ENCODE data around the gene NUDC. TPM values are rescaled to one million over a fixed set of nuclear protein-coding genes. Genes with fewer than 3 reads are reported as not detected.

Gene NUDC
- polyA plus RNA-seq, 1 experiment: 54.1 TPM

GRCh38 chr1:26882696-26883463 lies 38.7 kb upstream of the NUDC start:
- TF ChIP-seq CTCF (IDR thresholded peaks at IDR 0.05; ENCODE audit: low read depth, low read length): no peak
- ChIA-PET POLR2A (no interaction called here), CTCF (interaction anchor here (0.9 kb wide), 1 partner anchor 93 kb away, joined by 3 read pairs; no protein-coding TSS in a partner anchor)
- no peak overlapping the region for H3K27ac ChIP-seq (ENCODE audit: low read depth, low read length)
- H3K9me3 ChIP-seq (ENCODE audit: control insufficient read depth, insufficient read depth, low read length): no peaks in the 10 kb centered on the region
- H3K27me3 ChIP-seq (ENCODE audit: control insufficient read depth, insufficient read depth, low read length): no peaks in the 10 kb centered on the region
- DNase-seq (ENCODE audit: low read depth, low spot score): no peak
- no peak overlapping the region for H3K4me3 ChIP-seq (ENCODE audit: low read depth, low read length)

GRCh38 chr1:26887125-26887524 lies 34.4 kb upstream of the NUDC start:
- POLR2A ChIA-PET: interaction anchor here (1.0 kb wide), 1 partner anchor 22 kb away, joined by 6 read pairs; no protein-coding TSS in a partner anchor
- CTCF ChIA-PET: interaction anchor here (0.6 to 2.5 kb wide), 12 partner anchors 8 to 1415 kb away, joined by 3 to 13 read pairs (median 3); no protein-coding TSS in a partner anchor
- H3K9me3 ChIP-seq (ENCODE audit: control insufficient read depth, insufficient read depth, low read length): peaks cover 3% of the 10 kb centered on the region; the same call in 1 of the 2 replicates
- H3K27me3 ChIP-seq (ENCODE audit: control insufficient read depth, insufficient read depth, low read length): no peaks in the 10 kb centered on the region
- H3K27ac ChIP-seq (ENCODE audit: low read depth, low read length): no peak overlapping the region
- H3K4me3 ChIP-seq (ENCODE audit: low read depth, low read length): no peak overlapping the region
- no peak for DNase-seq (ENCODE audit: low read depth, low spot score)
- TF ChIP-seq CTCF (IDR thresholded peaks at IDR 0.05; ENCODE audit: low read depth, low read length): peak; percentile 58

GRCh38 chr1:26888231-26888630 lies 33.3 kb upstream of the NUDC start:
- no peak for DNase-seq (ENCODE audit: low read depth, low spot score)
- ChIA-PET POLR2A (interaction anchor here (1.1 kb wide), 1 partner anchor 12 kb away, joined by 7 read pairs; the partner anchor contains the start of gene GPATCH3), CTCF (interaction anchor here (0.6 to 2.5 kb wide), 3 partner anchors 140 to 286 kb away, joined by 3 to 13 read pairs (median 5); no protein-coding TSS in a partner anchor)
- no peak overlapping the region for H3K27ac ChIP-seq (ENCODE audit: low read depth, low read length)
- no peaks in the 10 kb centered on the region for H3K27me3 ChIP-seq (ENCODE audit: control insufficient read depth, insufficient read depth, low read length)
- no peak for TF ChIP-seq CTCF (IDR thresholded peaks at IDR 0.05; ENCODE audit: low read depth, low read length)
- H3K4me3 ChIP-seq (ENCODE audit: low read depth, low read length): no peak overlapping the region
- H3K9me3 ChIP-seq (ENCODE audit: control insufficient read depth, insufficient read depth, low read length): peaks cover 3% of the 10 kb centered on the region; the same call in 1 of the 2 replicates

- peaks cover 3% of the 10 kb centered on the region; the same call in 1 of the 2 replicates for H3K9me3 ChIP-seq (ENCODE audit: control insufficient read depth, insufficient read depth, low read length)
- TF ChIP-seq CTCF (IDR thresholded peaks at IDR 0.05; ENCODE audit: low read depth, low read length): no peak
- no peaks in the 10 kb centered on the region for H3K27me3 ChIP-seq (ENCODE audit: control insufficient read depth, insufficient read depth, low read length)
- DNase-seq (ENCODE audit: low read depth, low spot score): no peak
- CTCF ChIA-PET: interaction anchor here (0.8 to 0.9 kb wide), 2 partner anchors 9 kb away, joined by 3 read pairs; no protein-coding TSS in a partner anchor
- H3K27ac ChIP-seq (ENCODE audit: low read depth, low read length): peak within 1 kb of the TSS; percentile 80
- POLR2A ChIA-PET: interaction anchor here (0.6 to 2.3 kb wide), 14 partner anchors 8 to 312 kb away, joined by 3 to 24 read pairs (median 4); partner anchors contain the start of gene GPATCH3
- H3K4me3 ChIP-seq (ENCODE audit: low read depth, low read length): peak within 1 kb of the TSS; percentile 98
These were observed 31.7 kb upstream of the NUDC start, which contains the start of gene GPN2 for GRCh38 chr1:26889551-26890466. TSS of gene GPN2 (minus strand) at chr1:26890283. CDS start at chr1:26890096, 187 bp downstream.

Data from AG04450 (cell line).